Activated T-cell treated with anti-CD3 and anti-CD28 coated beads for 4 hours (primary cell): ENCODE measurements around the gene SEC31A.
"Not testable (repeated sequence)": the region's sequence is repeated elsewhere in the genome, so short reads cannot be mapped to it uniquely, and the experiment has no call there.

Experiments
- DNase-seq: peaks from one replicate; pipeline ENCODE4 v3.0.0-alpha.2; 2020

SEC31A gene

GRCh38 chr4:82833696-82834313 is 57.1 kb downstream of the SEC31A start:
- DNase-seq = no peak

GRCh38 chr4:82833060-82833459 is 57.9 kb downstream of the SEC31A start:
- not testable (repeated sequence) for DNase-seq

- no peak for DNase-seq
These were observed 65.5 kb downstream of the SEC31A start for GRCh38 chr4:82825425-82825824.

- no peak for DNase-seq
These were observed 67.9 kb downstream of the SEC31A start for GRCh38 chr4:82823062-82823461.

DNA sequence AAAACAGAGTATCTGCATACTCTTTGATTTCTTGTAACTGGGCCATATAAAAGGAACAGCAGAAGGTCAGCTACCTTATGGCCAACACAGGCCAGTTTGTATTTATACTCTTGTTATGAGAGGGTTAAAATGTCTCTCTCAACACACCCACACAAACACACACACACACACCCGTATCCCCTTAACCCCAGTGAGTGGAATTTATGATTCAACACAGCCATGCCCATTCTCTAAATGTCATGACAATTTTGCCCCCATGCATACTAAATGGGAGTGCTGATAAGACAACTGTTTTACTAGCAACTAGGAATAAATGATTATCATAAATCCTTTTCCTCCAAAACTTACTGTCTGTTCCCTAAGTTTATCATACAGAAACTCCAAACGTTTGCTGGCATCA is 70.3 kb downstream of the SEC31A start:
- DNase-seq = no peak

- DNase-seq = no peak
These were observed 72.0 kb downstream of the SEC31A start for GRCh38 chr4:82818664-82819662.

DNA sequence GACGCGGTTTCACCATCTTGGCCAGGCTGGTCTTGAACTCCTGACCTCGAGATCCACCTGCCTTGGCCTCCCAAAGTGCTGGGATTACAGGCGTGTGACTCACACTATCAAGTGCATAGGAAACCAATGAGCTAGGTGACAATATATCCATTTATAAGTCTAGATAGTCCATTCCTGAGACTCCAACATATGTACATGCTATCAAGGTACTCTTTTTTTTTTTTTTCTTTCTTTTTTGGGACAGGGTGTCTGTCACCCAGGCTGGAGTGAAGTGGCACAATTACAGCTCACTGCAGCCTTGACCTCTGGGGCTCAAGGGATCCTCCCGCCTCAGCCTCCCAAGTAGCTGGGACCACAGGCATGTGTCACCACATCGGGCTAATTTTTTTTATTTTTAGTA is 74.1 kb downstream of the SEC31A start:
- DNase-seq = not testable (repeated sequence)

DNA sequence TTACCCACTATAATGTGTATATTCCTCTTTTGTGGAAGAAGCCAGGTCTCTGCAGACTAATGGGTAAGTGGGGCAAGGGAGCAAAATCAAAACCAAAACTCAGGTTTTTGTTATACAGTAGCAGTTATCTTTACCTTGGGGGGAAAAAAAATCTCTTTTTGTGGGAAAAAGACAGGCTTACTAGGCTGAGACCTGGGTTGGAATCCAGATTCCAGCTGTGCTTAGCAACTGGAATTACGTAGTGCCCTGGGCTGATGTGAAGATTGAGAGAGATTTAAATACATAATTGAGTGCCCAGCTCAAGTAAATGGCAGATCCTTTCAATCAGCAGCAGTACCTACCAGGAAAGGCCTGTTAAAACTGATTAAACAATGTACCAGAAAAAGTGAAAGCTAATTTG is 76.9 kb downstream of the SEC31A start:
- no peak for DNase-seq

GRCh38 chr4:82811838-82812341 is 79.1 kb downstream of the SEC31A start:
- DNase-seq = no peak

- no peak for DNase-seq
These were observed 79.6 kb downstream of the SEC31A start for GRCh38 chr4:82811392-82811791.

DNA sequence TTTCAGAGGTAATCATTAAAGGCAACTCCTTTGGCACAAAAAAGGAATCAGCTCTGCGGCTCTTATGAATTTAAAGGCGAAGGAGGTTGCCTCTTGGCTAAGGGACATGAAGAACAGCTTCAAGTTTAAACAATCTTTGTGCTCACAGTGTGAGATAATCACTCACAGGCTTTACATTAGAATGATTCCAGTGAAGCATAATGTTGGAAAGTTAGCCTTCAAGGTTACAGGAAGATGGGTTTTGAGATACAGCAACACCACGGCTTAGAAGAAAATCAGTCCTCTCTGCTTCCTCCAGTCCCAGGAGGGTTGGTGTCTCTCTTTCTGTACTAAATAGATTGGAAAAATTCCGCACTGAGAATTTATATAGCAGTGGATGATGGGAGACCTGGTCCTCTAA is 80.8 kb downstream of the SEC31A start:
- DNase-seq = no peak

DNA sequence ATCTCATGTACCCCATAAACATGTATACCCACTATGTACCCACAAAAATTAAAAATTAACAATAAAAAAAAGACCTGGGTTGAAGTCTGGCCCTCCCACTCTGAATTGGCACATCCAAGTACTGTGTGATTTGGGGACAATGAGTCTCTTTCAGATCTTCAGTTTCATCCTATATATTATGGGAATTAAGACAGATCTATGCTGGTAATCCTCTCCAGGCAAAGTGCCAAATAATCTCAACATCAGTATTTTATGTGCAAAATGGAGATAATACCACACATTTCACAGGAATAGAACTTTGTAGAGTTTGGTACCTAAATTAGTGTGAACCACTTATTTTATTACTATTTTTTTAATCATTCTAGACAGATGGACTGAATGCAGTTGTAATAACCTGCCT is 81.3 kb downstream of the SEC31A start:
- no peak for DNase-seq

DNA sequence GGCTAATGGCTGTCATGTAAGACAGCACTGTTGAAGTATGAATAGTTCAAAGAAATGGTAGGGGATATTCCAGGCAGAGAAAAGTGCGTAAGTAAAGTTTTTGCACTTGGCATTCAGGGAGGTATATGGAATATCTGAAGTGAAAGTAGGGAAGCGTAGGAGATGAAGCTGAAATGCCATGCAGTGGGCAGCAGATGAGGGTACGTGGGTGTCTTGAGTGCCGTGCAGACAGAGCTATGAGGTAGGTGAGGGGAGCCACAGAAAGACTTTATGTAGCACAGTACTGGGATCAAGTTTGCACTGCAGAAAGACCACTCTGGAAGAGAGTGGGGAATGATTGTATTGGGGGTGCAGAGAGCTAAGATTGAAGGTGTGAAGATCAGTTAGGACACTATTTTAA is 87.2 kb downstream of the SEC31A start:
- DNase-seq = no peak

DNA sequence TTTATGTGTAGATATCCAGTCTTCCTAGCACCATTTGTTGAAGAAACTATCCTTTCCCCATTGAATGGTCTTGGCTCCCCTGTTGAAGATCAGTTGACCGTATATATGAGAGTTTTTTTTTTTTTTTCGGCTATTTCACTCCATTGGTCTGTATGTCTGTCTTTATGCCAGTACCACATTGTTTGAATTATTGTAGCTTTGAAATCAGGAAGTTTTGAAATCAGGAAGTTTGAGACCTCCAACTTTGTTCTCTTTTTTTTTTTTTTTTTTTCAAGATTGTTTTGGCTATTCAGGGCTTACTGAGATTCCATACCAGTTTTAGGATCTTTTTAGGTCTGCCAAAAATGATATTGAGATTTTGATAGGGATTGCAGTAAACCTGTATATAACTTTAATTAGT is 88.0 kb downstream of the SEC31A start:
- DNase-seq = no peak

GRCh38 chr4:82801910-82802521 is 88.9 kb downstream of the SEC31A start:
- no peak for DNase-seq

GRCh38 chr4:82799006-82799881 is 91.7 kb downstream of the SEC31A start:
- DNase-seq = no peak

DNA sequence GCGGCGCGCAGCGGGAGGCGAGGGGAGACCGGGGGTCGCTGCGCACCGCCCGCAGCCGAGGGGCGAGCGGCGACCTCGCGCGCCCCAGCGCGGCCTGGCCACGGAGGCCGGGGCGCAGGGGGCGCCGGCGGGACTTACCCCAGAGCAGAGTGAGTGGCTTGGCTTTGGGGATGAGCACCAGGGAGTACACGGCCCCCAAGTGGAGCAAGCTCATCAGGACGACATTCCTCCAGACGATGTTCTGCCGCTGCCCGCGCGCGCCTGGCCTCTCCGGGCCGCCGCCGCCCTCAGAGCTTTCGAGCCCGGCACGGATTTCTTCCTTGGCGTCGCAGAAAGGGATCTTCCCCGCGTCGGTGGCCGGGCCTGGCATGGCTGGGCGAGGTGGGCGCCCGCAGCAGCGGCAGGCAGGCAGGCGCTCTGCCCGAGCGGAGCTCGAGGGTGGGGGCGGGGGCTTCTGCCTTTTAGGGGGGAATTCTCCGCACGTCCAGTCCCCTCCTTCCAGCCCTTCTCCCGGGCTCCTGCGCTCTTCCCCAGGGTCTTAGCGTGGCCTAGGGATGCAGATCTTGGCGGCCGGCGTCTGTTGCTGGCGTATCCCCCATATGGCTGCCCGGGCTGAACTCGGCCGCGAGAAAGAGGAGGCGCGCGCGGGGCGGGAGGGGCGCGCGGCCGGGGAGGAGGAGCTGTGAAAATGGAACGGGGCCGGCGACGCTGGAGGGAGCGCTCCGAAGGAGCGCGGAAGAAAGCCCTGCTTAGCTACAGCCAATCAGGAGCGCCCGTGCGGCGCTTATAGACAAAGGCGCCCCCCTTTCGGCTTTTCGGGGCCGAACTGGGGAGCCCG is 92.6 kb downstream of the SEC31A start, which contains the start of gene SCD5:
TSS of gene SCD5 (minus strand) at position 629 of the 838 bp plus-strand sequence. CDS start at position 370, 259 bp downstream.
- DNase-seq = peak; percentile 28

DNA sequence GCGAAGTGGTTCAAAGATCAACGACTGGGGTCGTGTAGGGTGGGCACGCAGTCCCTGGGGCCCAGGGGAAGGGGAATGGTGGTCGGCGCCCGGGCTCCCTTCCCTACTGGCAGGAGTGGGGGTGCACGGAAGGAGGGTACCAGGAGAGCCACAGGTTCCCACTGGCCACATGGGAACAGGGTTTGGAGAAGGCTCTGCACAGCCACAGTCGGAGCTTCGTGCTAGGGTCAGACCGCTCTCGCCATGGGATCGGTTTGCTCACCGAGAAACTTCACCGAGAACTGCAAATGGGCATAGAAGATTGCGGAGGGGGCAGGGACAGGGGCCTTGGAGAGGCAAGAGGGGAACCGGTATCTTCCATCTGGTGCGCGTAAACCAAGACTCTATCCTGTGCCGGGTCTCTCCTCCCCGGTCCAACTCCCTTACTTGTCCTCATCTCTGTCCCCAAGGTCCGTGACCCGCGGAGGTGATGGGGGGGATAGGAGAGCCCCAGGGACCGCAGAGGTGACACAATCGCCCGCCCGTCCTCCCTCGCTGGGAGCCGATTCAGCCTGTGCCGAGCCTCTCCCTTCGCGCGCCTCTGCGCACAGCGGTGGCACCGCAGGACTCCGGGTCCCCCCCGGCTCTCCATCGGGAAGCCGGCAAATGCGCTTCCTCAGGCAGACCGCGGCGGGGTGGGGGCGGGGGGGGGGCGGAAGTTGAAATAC is 93.4 kb downstream of the SEC31A start:
- no peak for DNase-seq

DNA sequence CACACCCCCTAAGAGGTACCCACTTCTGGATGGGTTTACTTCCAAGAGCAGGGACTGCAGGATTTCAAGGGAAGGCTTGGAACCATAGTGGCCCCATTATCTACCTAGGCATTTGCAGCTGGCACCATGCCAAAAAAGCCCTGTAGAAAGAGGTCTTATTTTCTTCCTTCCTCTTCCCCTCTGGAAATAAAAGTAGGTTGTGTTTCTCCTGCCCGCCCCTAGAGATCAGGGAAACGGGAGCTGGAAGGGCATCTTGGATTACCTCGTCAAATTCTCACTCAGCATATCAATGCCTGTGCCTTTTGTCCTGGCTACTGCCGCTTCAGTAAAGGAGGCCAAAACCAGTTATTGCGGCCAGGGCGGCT is 93.9 kb downstream of the SEC31A start:
- DNase-seq = no peak

DNA sequence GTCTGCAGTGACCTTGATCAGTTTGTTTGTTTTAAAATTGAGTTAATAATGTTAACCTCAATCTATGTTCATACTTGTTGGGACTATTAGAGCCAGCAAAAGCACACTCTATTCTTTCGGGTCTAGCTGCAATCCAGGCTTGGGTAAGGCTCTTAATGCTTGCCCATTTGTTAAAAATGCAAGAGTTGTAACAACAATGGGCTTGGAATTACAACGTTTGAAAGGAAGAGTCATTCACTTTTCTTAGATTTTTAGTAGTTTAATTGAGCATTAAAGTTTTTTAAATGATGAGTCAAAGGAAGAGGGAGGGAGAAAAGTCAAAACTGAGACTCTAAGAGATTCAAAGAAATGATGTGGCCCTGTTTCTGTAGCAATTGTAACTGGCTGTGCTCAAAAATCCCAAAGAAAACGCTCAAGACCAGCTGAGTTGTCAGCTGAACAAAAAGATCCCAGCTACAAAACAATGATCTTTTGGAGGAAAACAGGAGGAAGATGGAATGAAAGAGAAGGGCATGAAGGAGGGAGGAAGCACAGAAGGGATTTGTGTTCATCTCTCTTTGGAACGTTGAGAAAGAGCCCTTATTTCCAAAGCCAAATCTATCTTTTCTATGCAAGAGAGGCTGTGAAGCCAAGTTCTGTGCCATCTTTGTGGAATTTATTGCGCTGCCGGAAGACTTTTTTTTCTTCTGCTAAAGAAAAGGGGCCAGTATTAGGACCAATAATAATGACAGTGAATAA is 97.9 kb downstream of the SEC31A start:
- no peak for DNase-seq
